NCI-H2107 (cell line): Measurements from ENCODE around the gene OIT3.
A peak's percentile ranks its signal among the peaks of the same experiment; 100 is the strongest.

Experiments used
- DNase-seq: peaks from one replicate; lab custom pipeline; 2025; lab: John Stamatoyannopoulos, UW

OIT3 gene

GRCh38 chr10:72893136-72893798 lies at the start of gene OIT3:
TSS of gene OIT3 (plus strand) at chr10:72893739. CDS start at chr10:72893799, 60 bp downstream.
- no peak for DNase-seq

DNA sequence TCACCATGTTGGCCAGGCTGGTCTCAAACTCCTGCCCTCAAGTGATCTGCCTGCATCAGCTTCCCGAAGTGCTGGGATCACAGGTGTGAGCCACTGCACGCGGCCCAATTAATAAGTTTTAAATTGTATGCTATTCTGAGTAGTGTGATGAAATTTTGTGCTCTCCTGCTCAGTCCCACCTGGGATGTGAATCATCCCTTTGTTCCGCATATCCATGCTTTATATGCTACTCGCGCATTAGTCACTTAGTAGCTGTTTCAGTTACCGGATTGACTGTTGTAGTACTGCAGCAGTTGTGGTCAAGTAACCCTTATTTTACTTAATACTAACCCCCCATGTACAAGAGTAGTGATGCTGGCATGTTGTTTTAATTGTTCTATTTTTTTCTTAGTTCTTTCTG lies 47.3 kb upstream of the OIT3 start:
- no peak for DNase-seq

- DNase-seq, result no peak
These were observed 45.9 kb upstream of the OIT3 start for GRCh38 chr10:72847681-72848080.

DNA sequence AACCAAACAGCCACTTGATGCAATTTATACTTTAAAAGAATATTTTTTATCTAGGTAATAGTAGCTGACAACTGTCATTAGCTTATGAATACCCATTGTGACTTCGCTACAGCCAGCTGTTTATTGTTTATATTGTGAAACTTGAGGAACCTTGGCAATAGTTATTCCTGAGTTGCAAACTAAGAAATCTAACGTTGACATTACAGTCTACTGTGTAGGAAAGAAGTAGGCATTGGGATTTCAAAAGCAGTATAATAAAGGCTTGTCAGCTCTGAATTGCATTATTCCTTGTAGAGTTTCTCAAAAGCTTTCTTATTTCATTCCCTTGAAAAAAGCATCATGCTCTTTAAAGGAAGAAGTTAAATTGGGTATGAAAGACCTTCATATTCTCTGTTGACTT lies 42.7 kb upstream of the OIT3 start:
- no peak for DNase-seq

DNA sequence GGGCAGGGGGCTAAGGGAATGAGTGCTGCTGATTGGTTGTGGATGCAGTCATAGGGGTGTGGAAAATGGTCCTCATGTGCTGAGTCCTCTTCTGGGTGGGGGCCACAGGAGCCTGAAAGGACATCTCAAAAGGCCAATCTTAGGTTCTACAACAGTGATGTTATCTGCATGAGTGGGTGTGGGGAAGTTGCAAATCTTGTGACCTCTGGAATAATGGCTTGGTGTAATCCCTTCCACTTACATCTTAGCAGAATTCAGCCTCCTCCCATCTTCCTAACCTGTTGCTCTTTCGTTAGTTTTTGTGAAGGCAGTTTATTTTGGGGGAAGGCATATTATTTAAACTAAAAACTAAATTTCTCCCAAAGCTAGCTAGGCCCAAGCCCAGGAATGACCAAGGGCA lies 42.0 kb upstream of the OIT3 start:
- no peak for DNase-seq

DNA sequence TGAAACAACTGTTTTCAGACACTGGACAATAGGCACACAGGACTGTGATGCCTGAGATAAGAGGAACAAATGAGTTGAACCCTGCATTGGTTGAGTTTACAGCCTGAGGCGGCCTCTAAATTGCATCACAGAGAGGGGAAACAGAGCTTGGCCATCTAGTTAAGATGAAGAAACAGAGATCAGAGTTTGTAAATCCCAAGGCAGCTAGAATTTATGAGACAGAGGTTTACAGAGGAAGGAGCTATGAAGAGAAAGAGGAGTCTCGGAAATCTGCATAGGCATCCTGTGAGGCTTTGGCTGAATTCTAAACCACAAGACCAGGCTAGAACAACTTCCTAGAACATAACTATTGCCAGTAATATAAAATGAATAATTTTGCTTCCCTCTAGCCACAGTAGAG lies 41.0 kb upstream of the OIT3 start:
- no peak for DNase-seq

DNA sequence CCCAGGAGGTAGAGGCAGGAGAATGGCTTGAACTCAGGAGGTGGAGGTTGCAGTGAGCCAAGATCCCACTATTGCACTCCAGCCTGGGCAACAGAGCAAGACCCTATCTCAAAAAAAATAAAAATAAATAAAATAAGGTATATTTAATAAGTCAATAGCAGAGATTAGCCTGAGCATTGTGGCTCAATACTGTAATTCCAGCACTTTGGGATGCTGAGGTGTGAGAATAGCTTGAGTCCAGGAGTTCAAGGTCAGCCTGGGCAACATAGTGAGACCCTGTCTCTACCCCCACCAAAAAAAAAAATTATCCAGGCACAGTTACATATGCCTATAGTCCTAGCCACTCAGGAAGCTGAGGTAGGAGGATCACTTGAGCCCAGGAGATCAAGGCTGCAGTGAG lies 38.4 kb upstream of the OIT3 start:
- no peak for DNase-seq

GRCh38 chr10:72855790-72856189 lies 37.7 kb upstream of the OIT3 start:
- DNase-seq, result no peak

GRCh38 chr10:72858067-72858466 lies 35.5 kb upstream of the OIT3 start:
- no peak for DNase-seq

GRCh38 chr10:72862957-72863356 lies 30.6 kb upstream of the OIT3 start:
- DNase-seq, result no peak

- no peak for DNase-seq
These were observed 18.1 kb upstream of the OIT3 start for GRCh38 chr10:72875250-72876055.

DNA sequence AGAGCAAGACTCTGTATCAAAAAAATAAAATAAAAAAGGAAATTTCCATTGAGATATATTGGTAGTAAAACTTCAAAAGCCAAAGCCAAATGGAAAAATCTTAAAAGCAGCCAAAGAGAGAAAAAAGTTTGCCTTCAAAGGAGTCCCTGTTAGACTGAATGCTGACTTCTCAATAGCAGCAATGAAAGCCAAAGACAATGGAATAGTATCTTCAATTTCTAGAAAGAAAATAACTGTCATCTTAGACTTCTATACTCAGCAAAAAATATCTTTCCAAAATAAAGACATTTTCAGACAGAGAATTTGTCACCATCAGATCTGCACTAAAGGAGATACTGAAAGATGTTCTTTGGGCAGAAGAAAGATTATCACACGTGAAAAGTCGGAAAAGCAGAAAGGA lies 14.3 kb upstream of the OIT3 start:
- DNase-seq, result no peak

DNA sequence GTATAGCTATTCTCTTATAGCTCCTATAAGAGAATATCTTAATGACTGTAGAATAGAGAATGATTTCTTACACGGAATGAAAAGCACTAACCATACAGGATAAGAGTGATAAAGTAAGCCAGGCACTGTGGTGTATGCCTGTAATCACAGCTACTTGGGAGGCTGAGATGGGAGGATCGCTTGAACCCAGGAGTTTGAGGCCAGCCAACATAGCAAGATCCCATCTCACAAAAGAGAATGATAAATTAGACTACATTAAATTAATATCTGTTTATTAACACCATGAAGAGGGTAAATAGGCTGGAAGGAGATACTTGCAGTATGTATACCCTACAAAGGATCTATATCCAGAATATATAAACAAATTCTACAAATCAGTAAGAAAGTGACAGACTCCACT lies 12.2 kb upstream of the OIT3 start:
- DNase-seq, result no peak

- no peak for DNase-seq
These were observed 9.7 kb upstream of the OIT3 start for GRCh38 chr10:72883861-72884260.

DNA sequence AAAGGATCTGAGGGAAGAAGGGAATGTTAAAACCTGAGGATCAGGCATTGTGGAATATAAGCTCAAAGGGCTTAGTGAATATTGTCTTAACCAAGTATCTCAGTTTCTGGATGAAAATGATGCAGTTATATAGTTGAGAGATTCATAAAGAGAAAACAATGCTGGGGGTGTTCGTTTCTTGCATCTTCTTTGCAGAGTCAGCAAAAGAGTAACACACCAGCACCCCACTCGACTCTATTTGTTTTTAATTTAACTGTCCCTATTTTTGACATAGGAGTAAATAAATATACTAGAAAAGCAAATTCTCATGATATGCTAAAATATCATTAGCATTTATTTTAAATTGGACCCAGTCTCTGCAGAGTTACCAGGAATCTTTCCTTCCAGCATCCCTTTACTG lies 7.6 kb upstream of the OIT3 start:
- no peak for DNase-seq

DNA sequence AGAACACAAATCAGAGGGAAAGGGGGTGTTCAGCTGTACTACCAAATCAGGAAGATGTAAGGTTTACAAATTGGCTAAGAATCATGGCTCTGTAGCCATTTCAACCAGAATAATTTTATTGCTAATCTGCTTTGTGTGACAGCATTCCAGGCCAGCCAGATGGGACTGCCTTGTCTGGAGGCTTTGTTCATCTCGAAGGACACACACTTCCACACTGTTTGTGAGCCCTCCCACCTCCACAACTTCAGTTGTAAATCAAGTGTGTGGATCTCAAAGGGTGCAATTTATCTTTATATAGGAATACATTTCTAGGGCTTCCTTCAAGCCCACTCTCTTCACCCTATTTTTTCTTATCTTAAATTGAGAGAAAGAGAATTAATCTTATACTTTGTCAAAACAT lies 6.9 kb upstream of the OIT3 start:
- DNase-seq, result no peak

DNA sequence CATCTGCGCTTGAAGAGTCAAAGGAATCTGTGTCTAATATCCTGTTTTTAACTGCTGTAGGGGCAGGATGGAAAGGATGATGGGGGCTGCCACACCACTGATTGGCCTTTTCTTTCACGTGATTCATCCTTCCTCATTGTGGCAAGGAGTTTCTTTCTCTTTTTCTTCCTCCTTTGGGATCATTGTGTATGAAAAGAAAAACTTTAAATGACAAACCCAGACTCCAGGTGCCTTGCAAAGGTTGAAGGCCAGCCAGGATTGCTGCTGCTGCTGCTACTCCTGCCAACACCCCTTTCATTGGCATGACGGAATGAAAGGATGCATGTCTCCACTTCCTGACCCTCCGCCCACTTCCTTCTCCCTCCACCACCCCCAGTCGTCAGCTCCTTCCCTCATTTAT lies 6.5 kb upstream of the OIT3 start:
- DNase-seq, result no peak

- no peak for DNase-seq
These were observed 5.3 kb upstream of the OIT3 start for GRCh38 chr10:72888151-72888638.

GRCh38 chr10:72889391-72889831 lies 4.1 kb upstream of the OIT3 start:
- DNase-seq, result peak; percentile 47

DNA sequence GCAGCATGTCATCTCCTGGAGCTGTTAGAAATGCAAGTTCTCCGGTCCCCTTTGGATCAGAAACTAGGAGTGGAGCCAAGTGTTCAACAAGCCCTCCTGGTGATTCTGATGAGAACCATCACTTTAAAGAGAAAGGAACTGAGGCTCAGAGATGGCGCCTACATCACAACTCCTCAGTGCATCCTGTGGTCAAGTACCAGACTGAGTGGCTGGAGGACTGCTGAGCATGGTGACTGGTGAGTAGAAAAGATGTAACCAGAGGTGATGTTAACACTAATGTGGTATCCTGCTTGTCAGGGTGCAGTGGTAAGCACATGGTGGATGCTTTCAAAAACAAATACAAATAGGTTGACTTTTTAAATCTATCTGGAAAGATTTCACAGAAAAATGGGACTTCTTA lies 3.5 kb upstream of the OIT3 start:
- DNase-seq, result no peak

DNA sequence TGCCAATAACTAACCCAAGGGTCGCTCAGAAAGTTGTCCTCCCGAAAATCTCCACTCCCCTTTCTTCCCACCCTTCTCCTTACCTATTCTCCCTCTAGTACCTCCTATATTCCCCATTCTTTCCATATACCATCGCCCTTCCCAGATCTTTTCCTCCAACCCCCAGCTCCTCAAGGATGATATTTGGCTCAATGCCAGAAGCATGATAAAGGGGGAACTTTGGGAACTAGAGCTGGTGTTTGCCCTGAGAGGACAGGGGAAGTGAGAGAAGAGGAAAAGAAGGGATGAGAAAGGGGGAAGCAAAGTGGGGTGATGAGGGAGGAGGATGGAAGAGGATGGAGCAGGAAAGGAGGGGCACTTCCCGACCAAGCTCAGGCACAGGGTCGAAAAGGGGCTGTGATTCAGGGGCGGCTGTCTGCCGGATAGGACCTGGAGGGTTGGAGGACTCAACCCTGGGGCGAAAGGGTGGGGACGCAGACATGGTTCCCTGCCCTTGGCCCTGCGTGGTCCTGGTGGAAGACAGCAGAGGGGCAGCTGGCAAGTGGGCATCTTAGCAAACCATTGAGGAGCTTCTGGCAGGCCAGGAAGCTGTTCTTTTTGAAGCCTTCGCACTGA lies 1.8 kb downstream of the OIT3 start:
- DNase-seq, result no peak

GRCh38 chr10:72898616-72899015 lies 5.1 kb downstream of the OIT3 start:
- DNase-seq, result no peak

DNA sequence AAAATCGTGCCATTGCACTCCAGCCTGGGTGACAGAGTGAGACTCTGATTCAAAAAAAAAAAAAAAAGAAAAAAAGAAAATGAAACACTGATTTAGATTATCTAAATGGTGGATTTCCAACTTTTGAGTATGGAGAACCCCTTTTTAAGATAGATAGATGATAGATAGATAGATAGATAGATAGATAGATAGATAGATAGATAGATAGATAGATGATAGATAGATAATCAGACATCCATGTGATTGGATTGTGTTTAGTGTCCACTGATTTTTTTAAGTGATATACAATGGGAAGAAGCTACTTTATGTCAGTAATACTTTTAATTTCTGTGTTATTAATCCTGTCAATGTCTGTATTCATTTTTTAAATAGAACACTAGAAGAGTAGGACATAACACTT lies 6.0 kb downstream of the OIT3 start:
- DNase-seq, result no peak
